Inflammatory macrophage (primary cell): ENCODE data around the gene ATG4B.
"Not testable (repeated sequence)": the region's sequence is repeated elsewhere in the genome, so short reads cannot be mapped to it uniquely, and the experiment has no call there.

Source experiments
- DNase-seq, 2 donors: peaks; one replicate each; pipeline ENCODE4 v3.0.0-alpha.2; 2020 to 2022

ATG4B gene

GRCh38 chr2:241640165-241640795 is 2.8 kb downstream of the ATG4B start:
- DNase-seq: no peak

- DNase-seq: peak; percentile 54 to 75
Observed at GRCh38 chr2:241641631-241642030, 4.1 kb downstream of the ATG4B start.

GRCh38 chr2:241645056-241645914 is 7.8 kb downstream of the ATG4B start:
- no peak for DNase-seq

GRCh38 chr2:241645915-241646645 is 8.6 kb downstream of the ATG4B start:
- no peak for DNase-seq

- DNase-seq: no peak
Observed at GRCh38 chr2:241648453-241648852, 11.0 kb downstream of the ATG4B start.

- no peak for DNase-seq
Observed at GRCh38 chr2:241649404-241649803, 11.9 kb downstream of the ATG4B start.

- no peak for DNase-seq
Observed at GRCh38 chr2:241649927-241650326, 12.4 kb downstream of the ATG4B start.

GRCh38 chr2:241652142-241652541 is 14.6 kb downstream of the ATG4B start:
- DNase-seq: no peak

- no peak for DNase-seq
Observed at GRCh38 chr2:241652722-241653121, 15.2 kb downstream of the ATG4B start.

GRCh38 chr2:241653210-241653750 is 15.8 kb downstream of the ATG4B start:
- no peak for DNase-seq

- no peak for DNase-seq
Observed at GRCh38 chr2:241654551-241654950, 17.1 kb downstream of the ATG4B start.

- DNase-seq: no peak
Observed at GRCh38 chr2:241655516-241656189, 18.2 kb downstream of the ATG4B start.

- no peak for DNase-seq
Observed at GRCh38 chr2:241656190-241656741, 18.8 kb downstream of the ATG4B start.

GRCh38 chr2:241657786-241658254 is 20.3 kb downstream of the ATG4B start:
- DNase-seq: no peak

- DNase-seq: peak in 1 of 2 donors; percentile 33
Observed at GRCh38 chr2:241658296-241658695, 20.8 kb downstream of the ATG4B start.

- peak; percentile 43 to 62 for DNase-seq
Observed at GRCh38 chr2:241659150-241659739, 21.8 kb downstream of the ATG4B start.

GRCh38 chr2:241660593-241661213 is 23.2 kb downstream of the ATG4B start:
- no peak for DNase-seq

- DNase-seq: not testable (repeated sequence)
Observed at GRCh38 chr2:241662731-241663130, 25.2 kb downstream of the ATG4B start.

- no peak for DNase-seq
Observed at GRCh38 chr2:241665731-241666440, 28.4 kb downstream of the ATG4B start.

GRCh38 chr2:241666627-241667400 is 29.3 kb downstream of the ATG4B start:
- no peak for DNase-seq
